ENCODE measurements around the gene GRIK1. TPM values are rescaled to one million over a fixed set of nuclear protein-coding genes. Genes with fewer than 3 reads are reported as not detected.

Gene GRIK1
- polyA plus RNA-seq, 1 donor (not counting 4 experiments of a cell fraction or from before 2014, with no cell fraction given), result not detected

DNA sequence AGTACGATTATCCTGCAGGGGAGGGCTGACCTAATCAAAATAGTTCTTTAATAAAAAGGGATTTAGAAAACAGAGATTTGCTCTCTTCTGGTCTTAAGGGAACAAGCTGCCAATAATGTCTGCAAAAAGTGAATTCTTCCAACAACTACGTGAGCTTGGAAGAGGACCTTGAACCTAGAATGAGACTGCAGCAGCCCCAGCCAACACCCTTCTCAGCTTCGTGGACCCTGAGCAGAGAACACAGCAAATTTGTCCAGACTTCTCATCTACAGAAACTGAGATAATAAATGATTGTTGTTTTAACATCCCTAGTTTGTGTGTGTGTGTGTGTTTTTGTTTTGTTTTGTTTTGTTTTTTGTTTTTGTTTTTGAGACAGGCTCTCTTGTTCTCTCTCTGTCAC, 309.4 kb downstream of the GRIK1 start:
- no peak overlapping the region for H3K4me3 ChIP-seq (ENCODE audit: control insufficient read depth in 2 of 3, extremely low read depth in 1 of 3, insufficient read depth in 2 of 3, low read depth in 1 of 3, low read length in 3 of 3)
- no peaks in the 10 kb centered on the region for H4K20me1 ChIP-seq (ENCODE audit: control insufficient read depth, extremely low read depth, insufficient read depth, low read length)
- no peak overlapping the region for H3K27ac ChIP-seq (ENCODE audit: control insufficient read depth, insufficient read depth, low read length)
- H3K27me3 ChIP-seq (ENCODE audit: control insufficient read depth, extremely low read depth, insufficient read depth, low read length), result no peaks in the 10 kb centered on the region
- H2AFZ ChIP-seq (ENCODE audit: control insufficient read depth, low read length), result no peak overlapping the region
- H3K9me1 ChIP-seq (ENCODE audit: control insufficient read depth, extremely low read depth, insufficient read depth, low read length), result no peaks in the 10 kb centered on the region
- dilution Hi-C loops (cut with MboI; ENCODE audit: extremely low pct_ligation_motif_present, low sequenced_read_pairs), result no loop called here
- H3K79me2 ChIP-seq (ENCODE audit: control insufficient read depth, insufficient read depth, low read length), result no peaks in the 10 kb centered on the region
- no peaks in the 10 kb centered on the region for H3K4me1 ChIP-seq (ENCODE audit: control insufficient read depth, extremely low read depth, insufficient read depth, low read length)
- FAIRE-seq (no peak), DNase-seq (ENCODE audit: low read depth, low spot score) (no peak)
- no peak overlapping the region for H3K9ac ChIP-seq (ENCODE audit: control insufficient read depth, extremely low read depth, insufficient read depth, low read length)
- H3K36me3 ChIP-seq (ENCODE audit: control insufficient read depth in 2 of 2, extremely low read depth in 1 of 2, insufficient read depth in 2 of 2, low read length in 2 of 2), result no peaks in the 10 kb centered on the region
- no peak for TF ChIP-seq EZH2 (IDR thresholded peaks at IDR 0.05; ENCODE audit: low read length)
- TF ChIP-seq, protein P1, sequence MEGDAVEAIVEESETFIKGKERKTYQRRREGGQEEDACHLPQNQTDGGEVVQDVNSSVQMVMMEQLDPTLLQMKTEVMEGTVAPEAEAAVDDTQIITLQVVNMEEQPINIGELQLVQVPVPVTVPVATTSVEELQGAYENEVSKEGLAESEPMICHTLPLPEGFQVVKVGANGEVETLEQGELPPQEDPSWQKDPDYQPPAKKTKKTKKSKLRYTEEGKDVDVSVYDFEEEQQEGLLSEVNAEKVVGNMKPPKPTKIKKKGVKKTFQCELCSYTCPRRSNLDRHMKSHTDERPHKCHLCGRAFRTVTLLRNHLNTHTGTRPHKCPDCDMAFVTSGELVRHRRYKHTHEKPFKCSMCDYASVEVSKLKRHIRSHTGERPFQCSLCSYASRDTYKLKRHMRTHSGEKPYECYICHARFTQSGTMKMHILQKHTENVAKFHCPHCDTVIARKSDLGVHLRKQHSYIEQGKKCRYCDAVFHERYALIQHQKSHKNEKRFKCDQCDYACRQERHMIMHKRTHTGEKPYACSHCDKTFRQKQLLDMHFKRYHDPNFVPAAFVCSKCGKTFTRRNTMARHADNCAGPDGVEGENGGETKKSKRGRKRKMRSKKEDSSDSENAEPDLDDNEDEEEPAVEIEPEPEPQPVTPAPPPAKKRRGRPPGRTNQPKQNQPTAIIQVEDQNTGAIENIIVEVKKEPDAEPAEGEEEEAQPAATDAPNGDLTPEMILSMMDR (optimal IDR thresholded peaks at IDR 0.05 in 1 of 3, IDR thresholded peaks at IDR 0.05 in 1 of 3, conservative IDR thresholded peaks at IDR 0.05 in 1 of 3; ENCODE audit: extremely low read depth in 1 of 3, insufficient read depth in 2 of 3, low read length in 3 of 3), result no peak
- H3K4me2 ChIP-seq (ENCODE audit: control insufficient read depth, extremely low read depth, insufficient read depth, low read depth, low read length), result no peak overlapping the region
- H3K9me3 ChIP-seq (ENCODE audit: control insufficient read depth, low read depth, low read length), result no peaks in the 10 kb centered on the region

- Histone ChIP-seq H3K27ac (ENCODE audit: control insufficient read depth, insufficient read depth, low read length) (no peak overlapping the region), H2AFZ (ENCODE audit: control insufficient read depth, low read length) (no peak overlapping the region), H3K9ac (ENCODE audit: control insufficient read depth, extremely low read depth, insufficient read depth, low read length) (no peak overlapping the region), H3K9me3 (ENCODE audit: control insufficient read depth, low read depth, low read length) (no peaks in the 10 kb centered on the region), H4K20me1 (ENCODE audit: control insufficient read depth, extremely low read depth, insufficient read depth, low read length) (no peaks in the 10 kb centered on the region), H3K4me2 (ENCODE audit: control insufficient read depth, extremely low read depth, insufficient read depth, low read depth, low read length) (no peak overlapping the region), H3K4me3 (ENCODE audit: control insufficient read depth in 2 of 3, extremely low read depth in 1 of 3, insufficient read depth in 2 of 3, low read depth in 1 of 3, low read length in 3 of 3) (no peak overlapping the region), H3K4me1 (ENCODE audit: control insufficient read depth, extremely low read depth, insufficient read depth, low read length) (no peaks in the 10 kb centered on the region), H3K36me3 (ENCODE audit: control insufficient read depth in 2 of 2, extremely low read depth in 1 of 2, insufficient read depth in 2 of 2, low read length in 2 of 2) (no peaks in the 10 kb centered on the region), H3K79me2 (ENCODE audit: control insufficient read depth, insufficient read depth, low read length) (no peaks in the 10 kb centered on the region), H3K9me1 (ENCODE audit: control insufficient read depth, extremely low read depth, insufficient read depth, low read length) (no peaks in the 10 kb centered on the region), H3K27me3 (ENCODE audit: control insufficient read depth, extremely low read depth, insufficient read depth, low read length) (no peaks in the 10 kb centered on the region)
- DNase-seq (ENCODE audit: low read depth, low spot score) (no peak), FAIRE-seq (no peak)
- TF ChIP-seq EZH2 (IDR thresholded peaks at IDR 0.05; ENCODE audit: low read length), result no peak
- TF ChIP-seq, protein P1 (optimal IDR thresholded peaks at IDR 0.05 in 1 of 3, IDR thresholded peaks at IDR 0.05 in 1 of 3, conservative IDR thresholded peaks at IDR 0.05 in 1 of 3; ENCODE audit: extremely low read depth in 1 of 3, insufficient read depth in 2 of 3, low read length in 3 of 3), result no peak
- dilution Hi-C loops (cut with MboI; ENCODE audit: extremely low pct_ligation_motif_present, low sequenced_read_pairs), result no loop called here
Measured at GRCh38 chr21:29627905-29628304, 311.9 kb downstream of the GRIK1 start.

All from keratinocyte (primary cell).